ENCODE results near the gene ZKSCAN2.

Gene ZKSCAN2

DNA sequence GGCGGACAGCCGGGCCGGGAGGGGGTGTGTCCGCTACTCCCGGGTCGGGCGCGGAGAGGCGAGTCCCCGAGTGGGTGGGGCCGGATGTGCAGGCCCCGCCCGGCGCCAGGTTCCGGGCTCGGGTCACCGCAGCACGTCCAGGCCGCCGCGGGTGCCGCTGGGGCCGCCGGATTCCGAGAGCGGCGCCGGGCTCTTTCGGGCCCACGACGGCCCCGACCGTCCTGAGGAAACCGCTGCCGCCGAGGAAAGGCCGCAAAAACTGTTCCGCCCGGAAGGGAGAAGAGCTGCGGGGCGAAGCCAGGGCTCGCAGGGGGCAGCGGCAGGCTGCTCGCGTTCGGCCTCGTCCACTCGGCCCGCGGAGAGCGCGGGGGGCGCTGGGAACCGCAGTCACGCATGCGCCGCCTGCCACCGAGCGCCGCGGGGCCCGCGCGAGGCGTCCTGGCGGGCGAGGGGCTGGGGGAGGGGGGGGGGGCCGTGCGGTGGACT, at the start of gene ZKSCAN2:
Gene ZKSCAN2, minus strand, starts transcription at position 376 of the 486 bp plus-strand sequence. CDS start 718 bp downstream, outside the sequence.
- peak; percentile 89 for DNase-seq

DNA sequence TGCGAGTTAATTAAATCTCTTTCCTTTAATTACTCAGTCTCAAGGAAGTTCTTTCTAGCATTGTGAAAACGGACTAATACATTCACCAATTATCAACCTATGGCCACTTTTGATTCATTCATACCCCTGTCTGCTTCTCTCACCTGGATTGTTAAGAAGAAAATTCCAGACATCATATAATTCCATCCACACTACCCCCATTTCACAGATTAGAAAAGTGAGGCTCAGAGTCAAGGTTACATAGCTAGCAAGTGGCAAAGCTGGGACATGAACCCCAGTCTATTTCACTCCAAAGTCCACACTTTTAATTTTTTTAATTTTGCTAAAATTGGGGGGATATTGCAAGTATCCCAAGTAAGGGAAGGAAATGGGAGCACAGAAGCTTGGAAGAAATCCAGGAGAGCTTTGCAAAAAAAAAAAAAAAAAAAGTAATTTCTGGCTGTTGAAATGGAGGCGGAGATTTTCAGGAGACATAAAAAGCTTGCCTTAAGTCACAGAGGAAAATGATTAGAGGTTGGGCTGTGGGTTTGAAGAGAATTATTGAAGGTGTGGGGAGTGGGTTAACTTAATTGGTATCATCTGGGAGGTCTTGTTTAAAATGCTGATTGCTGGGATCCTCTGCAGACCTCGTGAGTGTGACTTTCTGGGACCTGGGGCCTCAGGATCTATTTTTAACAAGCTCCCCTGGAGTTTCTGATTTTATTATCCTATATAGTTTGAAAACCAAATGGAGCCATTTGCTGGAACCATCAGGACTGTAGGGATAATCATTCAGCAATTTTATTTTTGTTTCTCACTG, 42.3 kb upstream of the ZKSCAN2 start:
- no peak for DNase-seq

DNA sequence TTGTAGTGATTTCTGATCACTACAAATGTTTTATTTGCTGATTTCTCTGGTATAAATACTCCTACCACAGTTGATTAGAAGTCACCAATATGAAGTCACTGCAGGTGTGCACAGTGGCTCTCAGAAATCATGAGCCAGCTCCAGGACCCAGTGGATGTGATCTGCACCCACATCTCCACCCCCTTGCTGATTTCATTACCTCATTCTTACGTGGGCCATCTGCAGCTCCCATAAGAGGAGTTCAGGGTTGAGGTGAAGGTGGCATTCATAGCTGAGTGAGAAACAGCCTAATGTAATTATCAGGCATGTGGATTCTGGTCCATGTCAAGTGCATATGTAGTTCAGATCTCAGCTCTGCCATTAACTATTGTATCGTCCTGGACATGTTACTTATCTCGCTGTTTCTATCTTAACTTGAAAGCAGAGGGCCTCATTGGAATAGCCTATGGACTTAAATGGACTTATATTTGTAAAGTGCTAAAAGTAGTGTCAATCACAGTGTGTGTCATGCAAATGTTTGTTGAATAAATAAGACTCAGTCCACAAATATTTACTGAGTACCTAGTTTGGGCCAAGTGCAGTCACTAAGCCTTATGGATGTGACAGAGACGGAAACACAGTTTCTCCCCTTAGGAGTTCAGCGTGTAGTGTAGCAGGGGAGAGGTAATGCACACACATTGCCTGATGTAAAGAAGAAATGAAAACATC, 40.7 kb upstream of the ZKSCAN2 start:
- DNase-seq = no peak

DNA sequence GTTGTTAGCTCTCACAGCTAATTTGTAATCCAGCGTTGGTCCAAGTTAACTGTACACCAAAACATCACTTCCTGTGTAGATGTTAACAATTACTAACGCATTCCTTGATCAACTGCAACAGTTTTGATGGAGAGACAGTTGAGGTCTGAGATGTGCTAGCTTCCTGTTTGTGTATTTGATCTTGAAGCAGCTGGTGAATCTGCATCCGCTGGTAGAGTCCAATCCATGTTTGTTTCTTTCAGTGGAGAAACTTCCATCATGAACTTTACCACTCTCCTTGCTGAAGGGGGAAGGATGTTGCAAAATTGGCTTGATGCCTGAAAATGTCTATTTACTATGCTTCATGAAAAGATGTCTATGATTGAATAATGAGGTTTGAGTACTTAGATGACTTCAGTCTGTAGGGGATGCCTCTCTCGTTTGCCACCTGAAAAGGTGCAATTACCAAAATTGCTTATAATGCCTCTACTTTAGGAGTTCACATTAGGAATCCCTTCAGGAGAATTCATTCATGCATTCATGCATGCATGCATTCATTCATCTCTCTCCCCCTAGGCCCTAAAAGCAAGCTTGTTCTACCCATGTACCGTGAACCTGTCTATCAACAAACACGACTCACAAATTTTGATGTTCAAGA, 39.6 kb upstream of the ZKSCAN2 start:
- DNase-seq = no peak

DNA sequence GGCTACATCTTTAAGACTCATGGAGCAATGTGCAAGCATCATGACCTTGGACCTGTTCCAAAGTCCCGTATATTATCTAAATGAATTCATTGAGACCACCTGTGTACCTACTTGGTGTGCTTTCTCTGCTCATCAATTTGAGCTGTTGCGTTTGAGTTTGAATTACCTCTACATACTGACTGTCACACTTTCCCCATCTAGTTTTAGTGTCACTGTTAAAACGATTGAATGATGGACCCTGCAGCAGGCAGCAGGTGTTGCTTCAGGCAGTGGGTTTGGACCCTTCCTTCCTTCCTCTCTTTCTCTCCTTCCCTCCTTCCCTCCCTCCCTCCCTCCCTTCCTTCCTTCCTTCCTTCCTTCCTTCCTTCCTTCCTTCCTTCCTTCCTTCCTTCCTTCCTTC, 33.9 kb upstream of the ZKSCAN2 start:
- DNase-seq = no peak

DNA sequence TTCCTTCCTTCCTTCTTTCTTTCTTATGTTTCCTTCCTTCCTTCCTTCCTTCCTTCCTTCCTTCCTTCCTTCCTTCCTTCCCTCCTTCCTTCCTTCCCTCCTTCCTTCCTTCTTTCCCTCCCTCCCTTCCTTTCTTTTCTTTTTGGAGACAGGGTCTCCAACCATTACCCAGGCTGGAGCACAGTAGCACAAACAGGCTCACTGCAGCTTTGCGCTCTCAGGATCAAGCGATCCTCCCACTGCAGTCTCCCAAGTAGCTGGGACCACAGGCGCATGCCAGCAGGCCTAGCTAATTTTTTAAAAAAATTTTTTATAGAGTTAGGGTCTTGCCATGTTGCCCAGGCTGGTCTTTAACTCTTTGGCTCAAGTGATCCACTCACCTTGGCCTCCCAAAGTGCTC, 31.8 kb upstream of the ZKSCAN2 start:
- no peak for DNase-seq

DNA sequence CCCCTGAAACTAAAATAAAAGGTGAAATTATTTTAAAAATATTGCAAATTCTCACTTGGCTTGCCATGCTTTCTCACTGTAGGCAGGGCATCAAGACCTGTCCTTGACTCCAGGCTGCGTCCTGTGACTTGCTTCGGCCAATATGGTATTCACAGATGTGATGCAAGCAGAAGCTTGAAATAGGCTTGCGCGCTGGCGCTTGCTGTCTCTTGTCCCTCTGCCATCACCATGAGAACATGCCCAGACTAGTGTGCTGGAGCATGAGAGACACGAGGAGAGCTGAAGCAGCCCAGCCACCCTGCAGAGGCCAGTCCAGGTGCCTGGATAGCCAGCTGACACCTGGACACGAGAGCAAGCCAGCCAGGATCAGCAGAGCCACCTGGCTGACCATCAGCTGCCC, 21.8 kb upstream of the ZKSCAN2 start:
- DNase-seq = no peak

DNA sequence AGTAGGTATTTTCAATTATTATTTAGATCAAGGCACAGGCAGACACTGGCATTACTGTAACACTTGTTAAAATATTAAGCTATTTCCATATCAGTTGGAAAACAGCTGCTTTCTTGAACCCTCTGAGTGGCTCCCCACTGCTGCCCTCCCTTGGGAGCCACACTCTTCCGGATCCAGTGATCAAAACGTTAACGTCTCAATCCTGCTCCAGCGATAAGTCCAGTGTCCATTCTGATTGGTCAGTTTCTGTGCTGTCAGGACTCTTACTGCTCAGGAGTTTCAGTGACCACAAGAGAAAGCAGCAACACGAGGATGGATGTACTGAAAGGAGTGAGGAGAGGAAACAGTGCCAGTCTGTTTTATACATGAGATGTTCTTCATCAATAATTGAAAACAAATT, 13.8 kb upstream of the ZKSCAN2 start:
- DNase-seq = no peak

DNA sequence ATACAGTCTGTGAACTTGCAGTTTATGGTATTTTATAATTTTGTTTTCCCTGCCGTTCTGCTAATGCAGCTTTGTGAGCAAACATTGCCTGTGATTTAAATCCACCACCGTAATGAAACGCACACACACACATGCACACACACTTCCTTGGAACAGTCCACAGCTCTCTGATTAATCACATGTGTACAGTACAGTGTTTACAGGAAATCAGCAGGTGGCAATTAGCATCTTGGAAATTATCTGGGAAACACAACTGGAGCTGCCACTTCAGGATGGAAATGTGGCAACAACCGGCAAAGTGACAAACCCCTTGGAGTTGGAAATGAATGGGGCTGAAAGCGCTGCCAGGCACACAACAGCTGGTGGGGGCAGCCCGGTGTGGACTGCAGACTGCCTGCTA, 12.9 kb upstream of the ZKSCAN2 start:
- no peak for DNase-seq

DNA sequence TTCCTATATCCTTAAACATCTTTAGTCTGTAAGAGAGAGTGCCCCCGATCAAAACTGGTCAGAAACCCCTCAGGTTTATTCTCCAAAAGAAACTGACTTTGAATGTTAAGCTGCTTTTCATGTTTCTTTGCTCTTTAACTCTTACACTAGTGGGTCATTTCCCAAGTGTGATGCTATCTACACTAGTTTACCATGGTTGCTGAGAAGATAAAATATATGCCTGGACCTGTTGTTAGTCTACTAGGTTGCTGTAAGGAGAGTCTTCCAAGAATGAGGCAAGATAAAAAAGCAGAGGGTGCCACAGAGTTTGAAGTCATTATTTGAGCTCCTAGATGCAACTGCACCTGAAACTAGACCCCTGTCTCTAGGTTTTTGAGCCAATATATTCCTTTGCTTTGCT, 12.2 kb upstream of the ZKSCAN2 start:
- DNase-seq = no peak

DNA sequence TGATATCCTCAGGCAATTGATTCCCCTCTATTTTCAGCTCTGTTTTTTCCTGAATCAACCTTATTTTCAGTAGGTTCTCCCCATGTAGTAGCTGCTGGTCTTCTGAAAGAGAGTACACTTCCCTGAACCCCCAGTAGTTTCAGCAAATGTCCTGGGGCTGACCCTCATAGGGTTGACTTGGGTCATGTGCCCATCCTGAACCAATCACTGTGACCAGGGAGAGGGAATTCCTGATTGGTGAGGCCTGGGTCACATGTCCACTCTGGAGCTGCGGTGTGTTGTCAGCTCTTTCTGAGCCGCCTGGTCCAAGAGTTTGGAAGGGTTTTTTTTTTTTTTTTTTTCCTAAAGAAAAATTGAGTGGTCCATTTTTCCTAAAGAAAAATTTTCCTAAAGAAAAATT, 8.3 kb upstream of the ZKSCAN2 start:
- no peak for DNase-seq

DNA sequence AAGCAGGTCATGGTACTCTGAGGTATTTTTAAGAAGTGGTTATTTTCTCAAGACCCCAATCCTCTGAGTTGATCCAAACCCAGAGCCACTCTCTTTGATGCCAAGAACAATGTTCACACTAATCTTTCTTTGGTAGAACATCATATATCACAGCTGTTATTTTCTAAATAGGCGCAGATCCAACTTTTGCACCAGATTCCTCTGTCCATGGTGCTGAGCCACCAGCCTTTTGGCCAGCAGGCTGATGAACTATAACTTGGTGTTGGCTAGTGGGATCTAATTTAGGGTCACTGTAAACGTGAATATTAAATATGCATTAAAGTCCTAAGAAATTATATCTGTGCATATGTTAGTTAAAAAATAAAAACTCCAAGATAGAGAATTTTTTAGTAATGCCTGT, 7.0 kb upstream of the ZKSCAN2 start:
- DNase-seq = peak; percentile 15

DNA sequence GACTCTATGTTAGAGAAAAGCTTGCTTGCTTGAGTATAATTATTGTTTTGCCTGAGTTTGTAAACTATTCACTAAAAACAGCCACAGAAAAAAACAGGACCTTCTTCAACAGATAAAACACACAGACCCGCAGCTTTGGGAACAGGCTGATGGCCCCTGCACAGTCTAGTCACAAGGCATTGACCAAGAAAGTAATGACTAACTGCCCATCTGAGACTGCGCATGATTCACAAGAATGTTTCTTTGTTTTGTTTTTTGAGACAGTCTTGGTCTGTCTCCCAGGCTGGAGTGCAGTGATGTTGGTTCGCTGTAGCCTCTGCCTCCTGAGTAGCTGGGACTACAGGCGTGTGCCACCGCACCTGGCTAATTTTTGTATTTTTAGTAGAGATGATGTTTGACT, 2.8 kb upstream of the ZKSCAN2 start:
- no peak for DNase-seq

DNA sequence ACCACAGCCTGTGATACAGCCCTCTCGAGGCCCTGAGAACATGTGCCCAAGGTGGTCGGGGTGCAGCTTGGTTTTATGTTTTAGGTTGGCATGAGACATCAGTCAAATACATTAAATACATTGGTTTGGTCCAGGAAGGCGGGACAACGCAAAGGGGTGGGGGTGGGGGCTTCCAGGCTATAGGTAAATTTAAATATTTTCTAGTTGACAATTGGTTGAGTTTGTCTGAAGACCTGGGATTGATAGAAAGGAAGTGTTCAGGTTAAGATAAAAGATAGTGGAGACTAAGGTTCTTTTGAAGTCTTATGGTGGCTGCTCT, 1.2 kb upstream of the ZKSCAN2 start:
- peak; percentile 22 for DNase-seq

DNA sequence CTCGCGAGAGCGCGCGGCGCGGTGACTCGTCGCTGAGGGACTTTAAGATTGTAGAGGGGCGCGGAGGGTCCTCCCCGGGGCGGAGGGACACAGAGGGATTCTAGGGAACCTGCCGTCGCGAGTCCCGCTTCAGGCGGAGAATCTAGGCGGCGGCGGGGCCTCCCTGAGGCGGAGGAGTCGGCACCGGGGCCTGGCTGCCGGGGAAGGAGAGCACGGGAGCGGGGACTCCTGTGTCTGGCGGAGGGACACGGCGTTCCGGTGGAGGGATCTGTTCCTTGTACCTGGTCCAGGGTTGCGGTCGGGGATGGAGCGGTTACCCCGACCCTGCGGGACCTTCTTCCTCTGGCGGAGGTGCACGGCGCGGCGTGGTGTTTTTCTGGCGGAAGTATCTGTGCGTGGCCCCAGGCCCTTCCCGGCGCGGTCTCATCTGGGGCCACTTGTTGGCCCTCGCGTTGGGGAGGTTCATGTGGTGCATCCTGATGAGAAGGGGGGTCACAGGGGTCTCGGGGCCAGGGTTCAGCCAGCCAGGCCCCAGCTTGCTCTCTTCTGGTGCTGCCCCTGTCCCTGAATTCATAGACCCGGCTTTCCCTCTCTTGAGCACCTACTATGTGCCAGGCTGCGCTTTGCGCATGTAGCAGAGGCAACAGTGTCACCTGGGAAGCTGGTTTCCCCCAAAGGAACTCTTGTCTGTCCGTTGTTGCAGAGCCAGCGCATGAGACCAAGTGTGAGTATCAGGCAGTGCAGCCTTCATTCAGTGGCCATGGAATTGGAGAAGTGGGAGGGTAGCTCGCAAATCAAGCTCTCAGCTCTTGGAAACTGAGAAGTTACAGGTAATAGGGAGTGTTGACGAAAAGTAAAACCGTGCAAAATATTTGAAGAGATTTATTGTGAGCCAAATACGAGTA, 563 bp upstream of the ZKSCAN2 start:
- DNase-seq = peak; percentile 90

DNA sequence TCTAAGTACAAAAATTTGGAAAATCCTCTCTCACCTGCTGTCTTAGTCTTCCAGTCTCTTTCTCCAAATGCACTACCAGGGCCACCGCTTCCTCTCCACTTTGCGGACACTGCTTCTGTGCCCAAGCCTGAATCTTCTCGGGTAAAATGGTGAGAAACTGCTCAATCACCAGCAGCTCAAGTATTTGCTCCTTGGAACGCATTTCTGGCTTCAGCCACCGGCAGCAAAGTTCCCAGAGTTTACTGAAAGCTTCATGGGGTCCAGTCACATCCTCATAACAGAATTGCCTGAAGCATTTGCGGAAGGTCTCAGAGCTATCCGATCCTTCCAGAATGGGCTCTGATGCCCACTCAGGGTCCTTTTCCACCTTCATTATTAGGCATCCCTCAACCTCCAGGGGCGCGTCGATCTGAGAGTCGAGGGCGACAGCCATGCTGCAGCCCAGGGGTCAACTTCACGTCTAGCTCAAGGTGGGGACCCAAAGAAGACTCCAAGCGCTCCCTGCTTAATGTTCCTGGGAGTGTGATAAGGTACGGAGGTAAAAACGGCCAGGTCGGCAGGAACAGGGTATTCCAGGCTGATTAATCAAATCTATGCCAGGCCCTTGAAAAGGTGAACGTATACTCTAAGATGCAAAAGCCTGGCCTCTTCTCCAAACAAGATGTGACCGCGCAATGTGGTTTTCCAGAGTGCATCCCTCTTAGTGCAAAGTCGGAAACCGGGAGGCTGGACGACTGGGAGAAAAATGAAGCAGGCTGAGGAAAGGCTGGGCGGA, 763 bp downstream of the ZKSCAN2 start:
- DNase-seq = peak; percentile 17

DNA sequence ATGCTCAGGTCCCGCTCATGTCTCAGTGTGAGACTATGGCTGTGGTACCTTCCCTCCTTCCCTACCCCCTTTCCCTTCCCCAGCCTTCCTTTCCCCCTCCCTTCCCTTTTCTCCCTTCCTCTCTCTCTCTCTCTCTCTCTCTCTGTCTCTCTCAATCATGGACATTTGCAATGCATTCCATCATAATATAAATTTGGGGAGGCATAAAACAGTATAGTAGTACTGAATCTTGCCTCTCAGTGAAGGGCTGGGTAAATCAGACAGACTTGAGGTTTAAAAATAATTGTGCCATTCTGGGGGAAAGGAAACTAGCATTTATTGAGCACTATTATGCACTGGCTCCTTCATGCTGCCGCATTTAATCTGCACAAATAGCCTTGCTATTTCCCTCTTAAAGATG, 4.3 kb downstream of the ZKSCAN2 start:
- DNase-seq = no peak

DNA sequence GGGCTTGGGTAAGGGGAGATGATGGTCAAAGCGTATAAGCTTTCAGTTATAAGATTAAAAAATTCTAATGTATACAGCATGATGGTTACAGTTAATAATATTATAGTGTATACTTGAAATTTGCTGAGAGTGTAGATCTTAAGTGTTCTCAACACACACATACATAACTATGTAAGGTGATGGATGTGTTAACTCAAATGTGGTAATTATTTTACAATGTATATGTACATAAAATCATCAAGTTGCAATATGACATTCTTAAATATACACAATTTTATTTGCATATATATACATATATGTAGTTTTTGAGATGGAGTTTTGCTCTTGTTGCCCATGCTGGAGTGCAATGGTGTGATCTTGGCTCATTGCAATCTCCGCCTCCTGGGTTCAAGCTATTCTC, 7.2 kb downstream of the ZKSCAN2 start:
- DNase-seq = no peak

DNA sequence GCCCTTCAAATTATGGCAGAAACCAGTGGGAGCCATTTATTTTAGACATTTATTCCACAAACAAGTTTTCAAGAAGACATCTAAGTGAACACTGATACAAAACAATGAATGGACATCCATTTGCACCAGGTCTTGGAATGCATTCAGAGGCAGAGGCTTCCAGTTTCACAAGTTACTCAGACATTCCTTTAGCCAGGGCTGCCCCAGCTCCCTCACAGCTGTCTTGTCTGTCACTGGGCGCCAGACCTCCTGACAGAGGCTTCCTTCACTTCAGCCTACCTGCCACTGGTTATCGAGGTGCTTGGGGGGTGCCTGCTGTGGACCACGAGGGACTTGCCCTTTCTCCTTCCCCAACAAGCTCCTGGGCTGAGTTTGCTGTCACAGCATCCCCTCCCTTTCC, 21.7 kb downstream of the ZKSCAN2 start:
- no peak for DNase-seq

DNA sequence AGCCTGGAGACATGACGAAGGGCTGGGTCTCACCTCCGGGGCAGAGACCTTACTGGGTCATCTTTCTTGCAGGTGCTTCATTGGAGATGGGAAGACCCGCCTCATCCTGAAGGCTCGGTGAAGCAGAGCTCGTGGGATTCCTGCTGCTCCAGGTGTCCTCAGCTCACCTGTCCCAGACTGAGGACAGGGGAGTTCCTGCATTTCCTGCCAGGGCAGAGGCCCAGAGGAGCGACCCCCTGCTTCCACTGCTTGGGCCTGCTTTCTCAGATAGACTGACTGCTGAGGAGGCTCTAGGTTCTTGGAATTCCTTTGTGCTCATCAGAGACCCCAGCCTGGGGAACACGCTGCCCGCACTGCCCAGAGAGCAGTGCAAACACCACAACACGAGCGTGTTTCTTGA, 29.3 kb downstream of the ZKSCAN2 start:
- no peak for DNase-seq

DNA sequence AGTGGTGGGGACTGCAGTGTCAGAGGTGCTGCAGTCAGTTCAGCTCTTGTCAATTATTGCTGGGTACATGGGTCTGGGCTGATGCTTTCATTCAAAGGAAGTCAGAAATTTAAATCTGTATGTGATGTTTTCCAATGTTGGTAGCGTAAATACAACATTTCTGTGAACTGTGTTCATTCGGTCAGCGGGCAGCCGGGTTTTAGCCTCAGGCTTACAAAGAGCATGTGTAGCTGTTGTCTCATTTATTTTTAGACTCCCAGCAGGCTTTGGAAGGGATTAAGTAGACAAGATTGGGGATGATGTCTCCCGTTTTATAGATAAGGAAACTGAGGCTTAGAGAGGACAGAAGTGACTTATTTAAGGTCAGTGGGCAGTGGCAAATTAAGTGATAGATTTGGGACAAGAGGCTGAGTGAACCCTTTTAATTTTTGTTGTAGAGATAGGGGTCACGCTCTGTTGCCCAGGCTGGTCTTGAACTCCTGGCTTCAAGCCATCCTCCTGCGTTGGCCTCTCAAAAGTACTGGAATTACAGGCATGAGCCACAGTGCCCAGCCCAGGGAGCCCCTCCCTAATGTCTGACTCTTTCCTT, 32.8 kb downstream of the ZKSCAN2 start:
- no peak for DNase-seq

DNA sequence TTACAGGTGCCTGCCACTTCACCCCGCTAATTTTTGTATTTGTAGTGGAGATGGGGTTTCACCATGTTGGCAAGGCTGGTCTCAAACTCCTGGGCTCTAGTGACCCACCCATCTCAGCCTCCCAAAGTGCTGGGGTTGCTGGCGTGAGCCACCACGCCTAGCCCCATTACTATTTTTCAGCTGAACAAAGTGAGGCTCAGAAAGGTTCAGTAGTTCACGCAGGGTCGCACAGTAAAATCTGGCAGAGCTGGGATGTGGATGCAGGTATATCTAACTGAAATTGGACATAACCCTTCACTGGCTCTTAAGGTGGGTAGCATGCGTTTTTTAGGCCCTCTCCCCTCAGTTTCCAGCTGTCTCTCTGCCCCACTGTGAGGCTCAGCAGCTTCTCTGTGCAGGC, 33.7 kb downstream of the ZKSCAN2 start:
- DNase-seq = no peak

Measured in activated CD4-positive, alpha-beta T cell treated with anti-CD3 and anti-CD28 coated beads for 48 hours (primary cell).